Ovary (tissue), 10 donors: ENCODE measurements around the gene PKD2. TPM values are rescaled to one million over a fixed set of nuclear protein-coding genes. Genes with fewer than 3 reads are reported as not detected.

Experiments used
- DNase-seq, 5 donors: peaks; one replicate each; pipeline ENCODE4 v3.0.0-alpha.2; 2019 to 2020
- H3K27ac ChIP-seq, 2 donors: fragments of 200-600 bp; one replicate each; pipeline versions ENCODE4 v1.5.1 to v1.8.0; 2019 to 2022
- H3K27me3 ChIP-seq: fragments of 200-600 bp; one replicate; pipeline ENCODE4 v1.8.0; 2022
- H3K36me3 ChIP-seq: fragments of 200-600 bp; sonication (generic); one replicate; pipeline ENCODE4 v1.5.1; 2019
- H3K4me1 ChIP-seq: one replicate; pipeline ENCODE4 v1.8.1; 2013; ENCODE audit warnings: mild to moderate bottlenecking, moderate library complexity; ENCODE audit not compliant: insufficient read depth
- H3K4me3 ChIP-seq: fragments of 200-600 bp; sonication (generic); one replicate; pipeline ENCODE4 v1.5.1; 2017
- H3K9me3 ChIP-seq, 2 donors: fragments of 200-600 bp in 1 of 2; sonication (generic) in 1 of 2; one replicate each; pipeline versions ENCODE4 v1.5.1 to v1.8.1; 2013 to 2019; ENCODE audit warnings: mild to moderate bottlenecking in 1 of 2, moderate library complexity in 1 of 2
- EP300 ChIP-seq: sonication (generic); formaldehyde crosslinking; IDR thresholded peaks from one replicate; pipeline ENCODE4 v1.6.1; 2017; ENCODE audit warnings: antibody characterized with exemption
- POLR2A ChIP-seq: fragments of 450-650 bp; IDR thresholded peaks from one replicate; pipeline ENCODE4 v1.6.1; 2017; ENCODE audit warnings: antibody characterized with exemption, mild to moderate bottlenecking, moderate library complexity
- WGBS, 3 donors: extraction: QIAGEN DNeasy Blood & Tissue Kit in 1 of 3; methylation state at CpG; one replicate each; pipeline versions ENCODE4 v1.1.5 to v1.1.7; 2013 to 2017; 5-methylcytosine and 5-hydroxymethylcytosine counted together
- intact Hi-C, 4 donors: fragments of 100-400 bp; cut with DNase I; formaldehyde crosslinking; loops; one replicate each; pipeline versions ENCODE4 v1.11.0 to v1.15.1; 2022 to 2023
- long read RNA-seq, 3 donors: library from polyadenylated mRNA in 2 of 3; unstranded in 2 of 3; transcript quantifications; one replicate each; pipeline ENCODE4 v2.0.0 and lab custom pipeline, GENCODE V29; 2021 to 2026
- polyA plus RNA-seq, 2 donors: library from polyadenylated mRNA; stranded (reverse); fragments of 200-250 nt in 1 of 2; fragments of 350-450 nt in 1 of 2; fragmentation: Illumina TruSeq in 1 of 2; extraction: RNeasy Lipid Tissue Mini Kit (QIAGEN cat#74804) in 1 of 2; gene quantifications; one replicate each; pipeline ENCODE4 v1.2.3, GENCODE V29; 2013 to 2014
- total RNA-seq, 7 donors: library from RNA; depleted of rRNA in 2 of 7; stranded (reverse); fragments of >200 nt in 2 of 7; fragmentation: NEBNext Ultra II Directional in 3 of 7; extraction: Animal tissue kit (Norgen Biotek cat#: 25700) in 3 of 7; gene quantifications; one replicate each; pipeline versions ENCODE4 v1.1.0 to v1.2.4, GENCODE V29; 2016 to 2023
- TF ChIP-seq, protein P1 (sequence below), 3 donors: fragments of 450-650 bp in 2 of 3; fragments of 200-600 bp in 1 of 3; IDR thresholded peaks; one replicate each; pipeline versions ENCODE4 v1.5.1 to v1.8.0; 2016 to 2022; ENCODE audit warnings: antibody characterized with exemption in 3 of 3, mild to moderate bottlenecking in 1 of 3
- donor health status: DM: no; HTN: no; CAD: no; lungs with moderate emphysema.
- donor health status: DM: no; HTN: no; CAD: no.
- donor health status: Bipolar disorder and iron deficiency.
- donor health status: DM: yes; HTN: yes; CAD: no.
- donor health status: DM: no; HTN: no; CAD: no.
- donor health status: DM: yes; HTN: yes; CAD: no.

The PKD2 gene
- 10 to 100 TPM; 43.4 to 66.9 (median 52.5) TPM for total RNA-seq
- 10 to 100 TPM; 35.7 to 63.5 TPM for polyA plus RNA-seq
- long read RNA-seq, donor 1, partial matches to known transcripts = 7 of 14 reads
- long read RNA-seq, donor 1, other reads (novel, unspliced or antisense) = 7 of 14 reads
- long read RNA-seq, donor 2, full-length matches to known transcripts = 3 of 14 reads
- long read RNA-seq, donor 2, partial matches to known transcripts = 11 of 14 reads
- long read RNA-seq, donor 2, other reads (novel, unspliced or antisense) = 0 of 14 reads
- long read RNA-seq, donor 3, full-length matches to known transcripts = 65 of 91 reads
- long read RNA-seq, donor 3, partial matches to known transcripts = 11 of 91 reads
- long read RNA-seq, donor 3, other reads (novel, unspliced or antisense) = 15 of 91 reads

DNA sequence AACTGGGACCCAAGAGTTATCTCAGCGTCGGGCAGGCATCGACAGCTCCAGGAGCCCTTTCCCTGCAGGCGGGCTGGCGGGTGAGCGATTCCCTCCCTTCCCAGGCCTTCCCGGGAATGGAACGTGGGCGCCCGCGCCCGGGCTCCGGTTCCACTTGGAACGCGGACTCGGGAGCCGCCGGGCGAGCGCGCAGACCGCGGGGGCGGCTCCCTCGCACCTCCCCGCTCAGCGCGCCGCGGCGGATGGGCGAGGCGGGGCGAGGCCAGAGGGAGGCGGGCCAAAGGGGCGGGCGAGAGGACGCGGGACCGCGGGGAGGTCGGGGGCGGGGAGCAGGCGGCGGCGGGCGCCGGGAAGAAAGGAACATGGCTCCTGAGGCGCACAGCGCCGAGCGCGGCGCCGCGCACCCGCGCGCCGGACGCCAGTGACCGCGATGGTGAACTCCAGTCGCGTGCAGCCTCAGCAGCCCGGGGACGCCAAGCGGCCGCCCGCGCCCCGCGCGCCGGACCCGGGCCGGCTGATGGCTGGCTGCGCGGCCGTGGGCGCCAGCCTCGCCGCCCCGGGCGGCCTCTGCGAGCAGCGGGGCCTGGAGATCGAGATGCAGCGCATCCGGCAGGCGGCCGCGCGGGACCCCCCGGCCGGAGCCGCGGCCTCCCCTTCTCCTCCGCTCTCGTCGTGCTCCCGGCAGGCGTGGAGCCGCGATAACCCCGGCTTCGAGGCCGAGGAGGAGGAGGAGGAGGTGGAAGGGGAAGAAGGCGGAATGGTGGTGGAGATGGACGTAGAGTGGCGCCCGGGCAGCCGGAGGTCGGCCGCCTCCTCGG, at the start of gene PKD2:
PKD2 (plus strand) TSS at position 332 of the 818 bp plus-strand sequence; CDS start at position 431, 99 bp downstream.
- intact Hi-C loops = no loop called here
- Histone ChIP-seq H3K9me3 (no peaks in the 10 kb centered on the region), H3K27ac (peak within 1 kb of the TSS; percentile 84 to 86), H3K27me3 (no peaks in the 10 kb centered on the region), H3K4me1 (peaks cover 1% of the 10 kb centered on the region), H3K36me3 (no peaks in the 10 kb centered on the region), H3K4me3 (peak within 1 kb of the TSS; percentile 94)
- WGBS, 3 donors = 0 to 1% (median 1%) methylated on average over 59 to 116 of the region's 116 CpGs
- TF ChIP-seq POLR2A (peak; percentile 57), EP300 (no peak)
- TF ChIP-seq, protein P1, sequence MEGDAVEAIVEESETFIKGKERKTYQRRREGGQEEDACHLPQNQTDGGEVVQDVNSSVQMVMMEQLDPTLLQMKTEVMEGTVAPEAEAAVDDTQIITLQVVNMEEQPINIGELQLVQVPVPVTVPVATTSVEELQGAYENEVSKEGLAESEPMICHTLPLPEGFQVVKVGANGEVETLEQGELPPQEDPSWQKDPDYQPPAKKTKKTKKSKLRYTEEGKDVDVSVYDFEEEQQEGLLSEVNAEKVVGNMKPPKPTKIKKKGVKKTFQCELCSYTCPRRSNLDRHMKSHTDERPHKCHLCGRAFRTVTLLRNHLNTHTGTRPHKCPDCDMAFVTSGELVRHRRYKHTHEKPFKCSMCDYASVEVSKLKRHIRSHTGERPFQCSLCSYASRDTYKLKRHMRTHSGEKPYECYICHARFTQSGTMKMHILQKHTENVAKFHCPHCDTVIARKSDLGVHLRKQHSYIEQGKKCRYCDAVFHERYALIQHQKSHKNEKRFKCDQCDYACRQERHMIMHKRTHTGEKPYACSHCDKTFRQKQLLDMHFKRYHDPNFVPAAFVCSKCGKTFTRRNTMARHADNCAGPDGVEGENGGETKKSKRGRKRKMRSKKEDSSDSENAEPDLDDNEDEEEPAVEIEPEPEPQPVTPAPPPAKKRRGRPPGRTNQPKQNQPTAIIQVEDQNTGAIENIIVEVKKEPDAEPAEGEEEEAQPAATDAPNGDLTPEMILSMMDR (IDR thresholded peaks at IDR 0.05) = peak in 1 of 3 donors; percentile 16
- DNase-seq = peak; percentile 87 to 93 (median 90)

DNA sequence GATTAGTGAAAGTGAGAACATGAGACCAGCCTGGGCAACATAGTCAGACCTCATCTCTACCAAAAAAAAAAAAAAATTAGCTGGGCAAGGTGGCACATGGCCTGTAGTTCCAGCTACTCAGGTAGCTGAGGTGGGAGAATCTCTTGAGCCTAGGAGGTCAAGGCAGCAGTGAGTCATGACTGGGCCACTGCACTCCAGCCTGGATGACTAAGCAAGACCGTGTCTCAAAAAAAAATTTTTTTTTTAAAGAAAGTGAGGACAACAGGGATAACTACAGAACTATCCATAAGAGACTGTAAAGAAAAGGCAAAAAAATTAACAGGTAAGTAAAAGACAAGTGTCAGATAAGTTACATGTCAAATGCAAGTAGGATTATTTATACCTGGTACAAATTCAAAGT, 45.4 kb upstream of the PKD2 start:
- 46 to 58% (median 55%) methylated on average over 1 of the region's 1 CpG for WGBS, 3 donors
- no peak for DNase-seq
- H3K9me3 ChIP-seq = no peaks in the 10 kb centered on the region
- intact Hi-C loops = loop anchor here in 1 of 4 donors (10.0 kb wide), 1 partner anchor 97 kb away; no protein-coding TSS in a partner anchor
- no peaks in the 10 kb centered on the region for H3K36me3 ChIP-seq
- no peak overlapping the region for H3K27ac ChIP-seq
- H3K4me1 ChIP-seq = no peaks in the 10 kb centered on the region
- H3K27me3 ChIP-seq = no peaks in the 10 kb centered on the region
- H3K4me3 ChIP-seq = no peak overlapping the region
- TF ChIP-seq, protein P1 (IDR thresholded peaks at IDR 0.05) = no peak
- TF ChIP-seq POLR2A (no peak), EP300 (no peak)

DNA sequence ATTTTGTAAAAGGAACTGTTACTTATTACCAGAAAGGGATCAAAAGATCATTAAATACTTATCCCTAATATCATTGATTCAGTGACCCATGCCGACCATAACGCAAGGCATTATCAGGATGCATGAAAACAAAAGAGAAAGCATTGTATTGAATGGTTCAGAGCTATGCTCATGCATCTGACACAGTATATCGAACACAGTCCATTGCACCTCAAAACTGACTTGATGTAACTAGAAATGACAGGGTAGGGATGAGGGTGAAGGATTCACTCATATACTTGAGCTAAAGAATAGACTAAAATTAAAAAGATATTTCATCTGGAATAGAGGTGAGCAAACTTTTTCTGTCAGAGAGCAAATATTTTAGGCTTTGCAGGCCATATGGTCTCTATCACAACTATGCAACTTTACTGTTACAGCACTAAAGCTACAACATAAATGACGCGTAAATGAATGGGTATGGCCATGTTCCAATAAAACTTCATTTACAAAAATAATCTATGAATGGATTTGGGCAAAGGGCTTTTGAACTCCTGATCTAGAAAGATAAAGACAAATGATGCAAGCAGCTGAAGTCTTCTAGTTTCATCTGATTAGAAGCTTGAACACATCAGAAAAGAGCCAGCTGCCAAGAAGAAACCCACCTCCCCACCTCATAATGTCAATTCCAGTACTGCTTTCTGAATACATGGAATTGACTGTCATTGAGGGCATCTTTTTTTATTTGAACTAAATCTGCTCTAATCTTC, 44.9 kb upstream of the PKD2 start:
- no peaks in the 10 kb centered on the region for H3K27me3 ChIP-seq
- H3K9me3 ChIP-seq = no peaks in the 10 kb centered on the region
- no peak overlapping the region for H3K27ac ChIP-seq
- TF ChIP-seq, protein P1 (IDR thresholded peaks at IDR 0.05) = no peak
- TF ChIP-seq POLR2A = no peak
- no peak for TF ChIP-seq EP300
- no peaks in the 10 kb centered on the region for H3K36me3 ChIP-seq
- no peak for DNase-seq
- intact Hi-C loops = loop anchor here in 1 of 4 donors (10.0 kb wide), 1 partner anchor 98 kb away; no protein-coding TSS in a partner anchor
- no peak overlapping the region for H3K4me3 ChIP-seq
- H3K4me1 ChIP-seq = no peaks in the 10 kb centered on the region
- 68 to 75% (median 73%) methylated on average over 5 of the region's 5 CpGs for WGBS, 3 donors

DNA sequence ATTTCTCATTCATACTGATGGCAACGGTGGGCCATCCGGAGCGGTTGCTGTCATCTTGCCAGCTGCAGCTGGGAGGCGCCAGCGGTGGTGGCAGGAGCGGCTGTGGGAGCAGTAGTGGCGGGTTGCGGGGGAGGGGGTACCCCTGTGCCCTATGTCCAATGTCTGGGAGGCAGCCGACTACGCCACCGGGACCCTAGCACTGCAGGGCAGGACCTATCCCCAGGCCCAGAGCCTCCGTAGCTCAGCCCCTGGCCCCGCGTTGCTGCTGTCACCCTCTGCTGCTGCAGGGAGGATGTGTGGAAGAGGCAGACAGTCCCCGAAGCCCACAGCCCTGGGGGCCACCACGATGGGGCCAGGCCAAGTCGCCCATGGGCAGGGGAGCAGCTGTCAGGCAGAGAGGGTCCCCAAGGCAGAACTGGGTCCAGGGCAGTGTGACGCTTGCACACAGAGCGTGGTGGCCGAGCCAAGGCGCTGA, 41.9 kb upstream of the PKD2 start:
- Histone ChIP-seq H3K4me3 (no peak overlapping the region), H3K9me3 (no peaks in the 10 kb centered on the region), H3K4me1 (no peaks in the 10 kb centered on the region), H3K27me3 (no peaks in the 10 kb centered on the region), H3K27ac (no peak overlapping the region), H3K36me3 (no peaks in the 10 kb centered on the region)
- intact Hi-C loops = loop anchor here in 1 of 4 donors (10.0 kb wide), 1 partner anchor 101 kb away; no protein-coding TSS in a partner anchor
- no peak for DNase-seq
- WGBS, 3 donors = 89 to 94% (median 89%) methylated on average over 21 of the region's 21 CpGs
- TF ChIP-seq, protein P1 (IDR thresholded peaks at IDR 0.05) = no peak
- TF ChIP-seq POLR2A = no peak
- TF ChIP-seq EP300 = no peak
